OCI-M2 (cell line): ENCODE measurements around the gene STX5.
"Not testable (repeated sequence)": the region's sequence is repeated elsewhere in the genome, so short reads cannot be mapped to it uniquely, and the experiment has no call there.

Experiments
- DNase-seq: peaks from one replicate; lab custom pipeline; 2025; ENCODE audit not compliant: unreplicated experiment; lab: John Stamatoyannopoulos, UW

The STX5 gene

DNA sequence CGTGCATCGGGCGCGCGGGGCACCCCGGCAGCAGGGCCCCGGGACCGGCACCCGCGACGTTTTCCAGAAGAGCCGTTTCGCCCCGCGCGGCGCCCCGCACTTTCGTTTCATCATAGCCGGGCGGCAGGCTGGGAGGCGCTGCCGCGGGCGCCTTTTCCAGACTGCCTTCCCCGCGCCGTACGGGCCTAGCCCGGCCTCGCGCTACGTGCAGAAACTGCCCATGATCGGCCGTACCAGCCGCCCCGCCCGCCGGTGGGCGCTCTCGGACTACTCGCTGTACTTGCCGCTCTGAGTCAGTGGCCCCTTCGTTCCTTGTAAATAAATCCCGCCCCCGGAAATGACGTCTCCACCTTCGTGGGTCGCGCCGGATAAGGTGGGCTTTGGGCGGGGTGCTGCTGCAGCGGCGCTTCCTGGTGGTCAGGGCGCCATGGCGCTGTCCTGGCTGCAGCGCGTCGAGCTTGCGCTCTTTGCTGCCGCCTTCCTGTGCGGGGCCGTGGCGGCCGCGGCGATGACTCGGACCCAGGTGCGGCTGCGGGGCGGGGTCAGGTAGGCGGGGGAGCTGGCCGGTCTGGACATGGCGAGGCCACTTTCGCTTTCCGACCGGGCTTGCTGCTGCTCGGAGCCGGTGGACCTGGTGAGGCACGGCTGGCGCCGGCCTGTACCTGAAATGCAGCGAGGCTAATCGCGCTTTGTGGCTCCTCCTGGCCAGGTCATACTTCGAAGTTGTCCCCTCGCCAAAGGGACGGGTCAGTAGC is 44.7 kb downstream of the STX5 start, which contains the start of gene TMEM179B:
TSS of gene TMEM179B (plus strand) at position 398 of the 755 bp plus-strand sequence. CDS start at position 428, 30 bp downstream.
- peak; percentile 61 for DNase-seq

DNA sequence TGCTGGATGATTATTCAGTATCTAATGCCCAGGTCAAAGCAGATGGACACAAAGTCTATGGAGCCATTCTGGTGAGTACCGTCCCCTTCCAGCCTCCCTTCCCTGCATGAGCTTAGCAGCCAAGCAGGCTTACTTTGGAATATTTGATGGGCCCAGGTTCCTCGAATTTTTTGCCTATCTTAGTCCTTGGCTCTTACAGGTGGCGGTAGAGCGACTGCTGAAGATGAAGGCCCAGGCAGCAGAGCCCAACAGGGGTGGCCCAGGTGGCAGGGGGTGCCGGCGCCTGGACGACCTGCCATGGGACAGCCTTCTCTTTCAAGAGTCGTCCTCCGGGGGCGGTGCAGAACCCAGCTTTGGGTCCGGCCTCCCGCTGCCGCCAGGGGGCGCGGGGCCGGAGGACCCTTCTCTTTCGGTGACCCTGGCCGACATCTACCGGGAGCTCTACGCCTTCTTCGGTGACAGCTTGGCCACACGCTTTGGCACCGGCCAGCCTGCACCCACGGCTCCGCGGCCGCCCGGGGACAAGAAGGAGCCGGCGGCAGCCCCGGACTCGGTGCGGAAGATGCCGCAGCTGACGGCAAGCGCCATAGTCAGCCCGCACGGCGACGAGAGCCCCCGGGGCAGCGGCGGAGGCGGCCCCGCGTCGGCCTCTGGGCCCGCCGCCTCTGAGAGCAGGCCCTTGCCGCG is 45.4 kb downstream of the STX5 start:
- DNase-seq, result peak; percentile 40

DNA sequence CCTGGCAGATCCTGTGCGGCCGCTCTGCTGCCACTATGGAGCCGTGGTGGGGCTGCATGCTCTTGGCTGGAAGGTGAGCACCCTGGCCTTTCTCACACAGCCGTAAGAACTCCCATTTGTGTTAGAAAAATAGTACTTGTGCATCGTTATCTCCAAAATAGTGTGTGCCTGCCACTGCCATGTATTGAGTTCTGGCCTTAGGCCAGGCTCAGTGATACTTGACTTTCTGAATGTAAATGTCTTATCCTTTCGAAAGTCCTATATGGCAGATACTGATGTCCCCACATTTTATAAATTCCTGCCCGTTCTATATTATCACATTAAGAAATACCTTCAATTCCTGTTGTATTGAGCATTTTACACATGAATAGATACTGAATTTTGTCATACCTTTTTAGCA is 49.1 kb downstream of the STX5 start:
- no peak for DNase-seq

DNA sequence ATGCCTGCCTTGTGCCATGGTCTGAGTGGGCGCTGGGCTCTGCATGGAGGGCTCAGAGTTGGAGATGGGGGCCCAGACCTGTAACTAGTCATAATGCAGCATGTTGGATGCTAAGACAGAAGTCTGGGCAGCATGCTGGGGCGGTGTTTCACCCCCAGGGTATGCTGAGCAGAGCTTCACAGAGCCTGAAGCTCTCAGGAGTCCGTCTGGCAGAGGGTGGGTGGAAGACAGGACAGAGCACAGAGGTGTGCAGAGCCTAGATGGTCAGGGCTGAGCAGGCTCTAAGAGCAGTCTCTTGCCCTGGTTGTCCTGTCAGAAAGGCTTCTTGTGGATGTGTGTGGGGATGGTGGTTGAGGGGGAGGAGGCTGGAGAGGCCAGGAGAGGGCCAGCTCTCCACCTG is 53.4 kb downstream of the STX5 start:
- no peak for DNase-seq

DNA sequence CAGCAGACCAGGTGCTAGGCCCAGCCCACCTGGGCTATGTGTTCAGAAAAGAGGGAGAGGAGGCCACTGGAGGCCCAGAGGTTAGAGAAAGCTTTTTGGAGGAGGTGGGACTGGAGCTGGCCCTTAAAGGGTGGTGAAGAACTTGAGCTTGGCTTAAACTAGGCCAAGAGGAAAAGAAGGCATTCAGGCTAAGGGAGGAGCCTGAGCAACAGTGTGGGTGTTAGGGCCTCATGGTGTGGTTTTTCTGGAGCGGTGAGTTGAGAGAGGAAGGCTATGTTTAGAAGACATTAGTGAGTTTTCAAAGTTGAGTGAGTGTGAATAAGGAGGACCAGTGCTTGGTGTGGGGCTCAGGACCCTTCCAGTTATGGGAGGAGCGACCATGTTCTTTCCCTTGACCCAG is 54.5 kb downstream of the STX5 start:
- no peak for DNase-seq

DNA sequence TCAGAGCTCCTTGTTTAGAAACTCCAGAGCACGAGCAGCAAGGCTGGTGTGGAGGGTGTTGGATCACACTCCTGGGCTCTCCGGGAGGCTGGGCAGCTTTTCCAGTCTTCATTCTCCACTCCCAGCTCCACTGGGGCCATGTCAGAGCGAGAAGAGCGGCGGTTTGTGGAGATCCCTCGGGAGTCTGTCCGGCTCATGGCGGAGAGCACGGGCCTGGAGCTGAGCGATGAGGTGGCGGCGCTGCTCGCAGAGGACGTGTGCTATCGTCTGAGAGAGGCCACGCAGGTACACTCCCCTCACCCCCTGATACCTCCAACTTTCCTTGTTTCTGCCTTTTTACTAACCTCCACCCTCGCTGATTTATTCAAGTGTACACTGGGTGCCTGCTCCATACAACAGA is 56.2 kb downstream of the STX5 start:
- DNase-seq, result no peak

DNA sequence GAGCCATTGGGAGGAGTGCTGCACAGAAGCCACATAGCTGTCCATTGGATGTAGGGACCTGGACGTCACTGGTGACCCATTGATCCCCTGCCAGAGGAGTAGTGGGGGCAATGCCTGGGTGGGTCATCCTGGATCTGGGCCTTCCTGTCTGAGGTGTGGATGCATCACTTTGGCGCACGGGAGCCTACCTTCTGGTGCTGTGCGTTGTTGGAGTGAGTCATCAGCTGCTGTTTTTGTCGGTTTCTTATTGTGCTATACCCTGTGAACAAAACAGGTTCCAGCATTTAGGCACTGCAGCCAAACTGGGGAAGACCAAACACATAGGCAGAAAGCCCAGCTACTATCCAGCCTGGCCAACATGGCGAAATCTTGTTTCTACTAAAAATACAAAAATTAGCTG is 57.4 kb downstream of the STX5 start:
- no peak for DNase-seq

DNA sequence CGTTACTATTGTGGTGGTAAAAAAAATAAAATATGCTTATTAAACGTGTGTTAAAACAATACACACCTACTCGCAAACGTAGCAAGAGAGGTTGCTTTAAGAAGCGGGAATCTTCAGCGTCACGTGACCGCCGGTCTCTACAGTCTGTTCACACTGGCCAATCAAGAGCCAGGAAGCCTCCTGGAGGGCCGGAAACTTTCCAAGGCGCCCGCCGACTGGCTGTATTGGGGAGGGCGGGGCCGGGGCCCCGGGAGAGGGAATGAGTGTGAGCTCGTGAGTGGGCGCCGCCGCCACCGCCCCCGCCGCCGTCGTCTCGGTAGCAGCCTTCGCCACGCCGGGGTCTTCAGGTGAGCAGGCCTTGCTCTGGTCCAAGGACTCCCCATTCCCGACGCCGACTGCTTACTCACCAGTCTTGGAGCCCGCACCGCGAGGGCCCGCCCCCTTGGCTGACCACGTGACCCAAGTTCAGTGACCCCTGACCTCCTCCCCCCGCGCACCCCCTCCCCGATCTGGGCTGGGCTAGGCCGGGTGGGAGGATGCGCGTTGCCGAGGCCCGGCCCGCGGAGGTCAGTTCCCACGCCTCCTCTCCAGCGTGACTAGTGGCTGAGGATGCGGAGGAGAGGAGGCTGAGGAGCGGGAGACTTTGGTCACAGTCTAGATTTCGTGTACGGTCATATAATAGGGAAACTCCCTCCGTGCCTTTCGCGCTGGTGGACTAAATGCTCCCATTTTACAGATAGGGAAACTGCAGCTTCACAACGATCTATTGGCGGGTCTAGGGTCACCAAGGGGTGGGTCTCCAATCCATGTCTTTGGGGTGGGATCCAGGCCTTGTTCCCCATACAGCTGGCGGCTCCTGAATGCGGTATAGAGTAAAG is 60.5 kb downstream of the STX5 start, which contains the start of gene TAF6L:
TSS of gene TAF6L (plus strand) at position 253 of the 878 bp plus-strand sequence. CDS start 4,388 bp downstream, outside the sequence.
- DNase-seq, result peak; percentile 94

DNA sequence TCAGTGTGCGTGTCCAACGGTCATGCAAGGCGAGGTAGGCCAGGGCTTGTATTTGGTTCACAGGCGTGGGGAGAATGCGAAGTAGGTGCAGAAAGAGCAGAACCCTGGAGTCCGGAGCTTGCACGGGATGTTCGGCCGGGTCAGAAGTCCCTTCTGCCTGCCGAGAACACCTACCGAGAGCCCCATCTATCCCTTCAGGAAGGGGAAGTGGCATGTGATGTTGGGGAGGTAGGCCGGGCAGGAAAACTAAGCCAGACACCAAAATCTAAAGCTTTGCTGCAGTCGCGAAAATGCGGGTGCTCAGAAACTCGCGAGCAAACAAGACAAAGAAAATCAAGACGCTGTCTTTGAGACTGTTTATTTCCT is 61.1 kb downstream of the STX5 start:
- DNase-seq, result no peak

DNA sequence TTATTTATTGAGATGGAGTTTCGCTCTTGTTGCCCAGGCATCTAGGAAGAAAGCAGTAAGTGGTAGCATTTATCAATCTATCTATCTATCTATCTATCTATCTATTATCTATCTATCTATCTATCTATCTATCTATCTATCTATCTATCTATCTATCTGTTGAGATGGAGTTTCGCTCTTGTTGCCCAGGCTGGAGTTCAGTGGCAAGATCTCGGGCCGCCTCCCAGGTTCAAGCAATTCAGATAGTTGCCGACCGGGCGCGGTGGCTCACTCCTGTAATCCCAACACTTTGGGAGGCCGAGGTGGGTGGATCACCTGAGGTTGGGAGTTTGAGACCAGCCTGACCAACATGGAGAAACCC is 71.0 kb downstream of the STX5 start:
- not testable (repeated sequence) for DNase-seq

DNA sequence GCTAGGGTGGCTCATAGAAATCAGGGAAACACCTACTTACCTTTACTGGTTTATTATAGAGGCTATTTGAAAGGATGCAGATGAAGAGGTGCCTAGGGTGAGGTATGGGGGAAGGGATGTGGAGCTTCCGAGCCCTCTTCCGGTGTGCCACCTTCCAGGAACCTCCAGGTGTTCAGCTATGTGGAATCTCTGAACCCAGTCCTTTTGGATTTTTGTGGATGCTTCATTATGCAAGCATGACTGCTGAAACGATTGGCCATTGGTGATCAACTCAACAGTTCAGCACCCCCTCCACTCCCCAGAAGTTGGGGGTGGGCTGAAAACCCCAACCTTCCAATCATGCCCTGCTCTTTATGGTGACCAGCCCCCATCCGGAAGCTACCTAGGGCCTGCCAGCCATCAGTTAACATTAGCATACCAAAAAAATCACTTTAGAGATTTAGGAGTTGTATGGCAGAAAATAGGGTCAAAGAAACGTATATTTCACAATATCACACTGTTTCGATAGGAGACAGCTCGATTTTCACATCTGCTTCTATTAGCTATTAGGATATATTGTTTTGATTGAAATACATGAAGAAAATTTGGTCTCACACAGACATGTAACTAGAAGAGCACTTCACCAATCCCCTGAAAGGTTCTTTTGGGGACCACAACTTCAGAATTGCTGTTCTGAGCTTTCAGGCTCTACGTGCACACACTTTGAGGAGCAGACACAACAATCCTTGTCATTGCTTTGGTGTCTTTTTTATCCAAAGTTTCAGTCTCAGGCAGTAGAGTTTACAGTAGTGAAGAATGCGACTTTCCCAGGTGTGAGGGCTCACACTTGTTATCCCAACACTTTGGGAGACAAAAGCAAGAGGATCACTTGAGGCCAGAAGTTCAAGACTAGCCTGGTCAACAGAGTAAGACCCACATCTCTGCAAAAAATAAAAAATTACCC is 73.7 kb downstream of the STX5 start:
- no peak for DNase-seq
